Sciatic nerve (tissue), 2 donors: Measurements from ENCODE around the gene C1QTNF1. TPM values are rescaled to one million over a fixed set of nuclear protein-coding genes. Genes with fewer than 3 reads are reported as not detected.
"Not testable (repeated sequence)": the region's sequence is repeated elsewhere in the genome, so short reads cannot be mapped to it uniquely, and the experiment has no call there.

Source experiments
- ATAC-seq: fragments of 200-7000 bp; cut with Tn5 transposase; one replicate; pipeline ENCODE4 v1.9.1; 2020; ENCODE audit warnings: mild to moderate bottlenecking, moderate library complexity
- DNase-seq: peaks from one replicate; pipeline ENCODE4 v3.0.0-alpha.2; 2020; ENCODE audit warnings: low spot score
- intact Hi-C: fragments of 100-400 bp; cut with DNase I; formaldehyde crosslinking; loops from one replicate; pipeline ENCODE4 v1.14.2; 2022
- total RNA-seq: library from RNA; stranded (reverse); fragmentation: NEBNext Ultra II Directional; extraction: Animal tissue kit (Norgen Biotek cat#: 25700); gene quantifications from one replicate; pipeline ENCODE4 v1.2.1, GENCODE V29; 2021
- donor health status: DM: no; HTN: no; CAD: no.
- donor health status: DM: no; HTN: no; CAD: no.

C1QTNF1 gene
- total RNA-seq, 1 donor from 2014 or later = 22.6 TPM

- intact Hi-C loops = no loop called here
- DNase-seq (peak; percentile 7), ATAC-seq (no peak)
These were observed 6.2 kb upstream of the C1QTNF1 start for GRCh38 chr17:79017546-79018369.

GRCh38 chr17:79018370-79018695 lies 5.6 kb upstream of the C1QTNF1 start:
- ATAC-seq = no peak
- peak; percentile 23 for DNase-seq
- intact Hi-C loops = no loop called here

- intact Hi-C loops = no loop called here
- DNase-seq (no peak), ATAC-seq (no peak)
These were observed 4.7 kb upstream of the C1QTNF1 start for GRCh38 chr17:79019261-79019631.

- DNase-seq (peak; percentile 78), ATAC-seq (peak; percentile 80)
- intact Hi-C loops = no loop called here
These were observed 4.1 kb upstream of the C1QTNF1 start for GRCh38 chr17:79019632-79020584.

- intact Hi-C loops = no loop called here
- peak; percentile 24 for ATAC-seq
- peak; percentile 32 for DNase-seq
These were observed 3.2 kb upstream of the C1QTNF1 start for GRCh38 chr17:79020631-79021301.

GRCh38 chr17:79021929-79022328 lies 2.0 kb upstream of the C1QTNF1 start:
- peak; percentile 9 for DNase-seq
- ATAC-seq, intact Hi-C loops: not testable (repeated sequence)

GRCh38 chr17:79022507-79022991 lies 1.4 kb upstream of the C1QTNF1 start:
- DNase-seq = peak; percentile 51
- intact Hi-C loops = no loop called here
- ATAC-seq = no peak

GRCh38 chr17:79023180-79023705 lies 726 bp upstream of the C1QTNF1 start:
- DNase-seq = peak; percentile 47
- intact Hi-C loops = no loop called here
- ATAC-seq = no peak

GRCh38 chr17:79024901-79025737 lies 1.1 kb downstream of the C1QTNF1 start:
- ATAC-seq = no peak
- DNase-seq = peak; percentile 54
- intact Hi-C loops = no loop called here

- ATAC-seq = peak; percentile 65
- peak; percentile 54 for DNase-seq
- intact Hi-C loops = no loop called here
These were observed 2.7 kb downstream of the C1QTNF1 start for GRCh38 chr17:79026376-79027273.

- intact Hi-C loops = no loop called here
- peak; percentile 1 for ATAC-seq
- peak; percentile 57 for DNase-seq
These were observed 3.4 kb downstream of the C1QTNF1 start for GRCh38 chr17:79027274-79027924.

- ATAC-seq (peak; percentile 40), DNase-seq (peak; percentile 62)
- intact Hi-C loops = no loop called here
These were observed 4.0 kb downstream of the C1QTNF1 start for GRCh38 chr17:79027925-79028491.

- DNase-seq (peak; percentile 54), ATAC-seq (no peak)
- intact Hi-C loops = no loop called here
These were observed 4.7 kb downstream of the C1QTNF1 start for GRCh38 chr17:79028496-79029326.

- DNase-seq (peak; percentile 34), ATAC-seq (no peak)
- intact Hi-C loops = no loop called here
These were observed 5.5 kb downstream of the C1QTNF1 start for GRCh38 chr17:79029327-79030009.

- peak; percentile 39 for DNase-seq
- ATAC-seq, intact Hi-C loops: not testable (repeated sequence)
These were observed 6.7 kb downstream of the C1QTNF1 start for GRCh38 chr17:79030636-79031035.
